CD14-positive monocyte (primary cell): ENCODE data around the gene MUC5AC. TPM values are rescaled to one million over a fixed set of nuclear protein-coding genes. Genes with fewer than 3 reads are reported as not detected.

ENCODE experiments used
- DNase-seq, 3 donors: peaks; one replicate each; pipeline ENCODE4 v3.0.0-alpha.2; 2011 to 2022
- H2AFZ ChIP-seq: 2 replicates; pipeline ENCODE4 v1.6.0; 2012; ENCODE audit warnings: mild to moderate bottlenecking, low read depth, low read length, inconsistent platforms; ENCODE audit not compliant: insufficient read depth, poor library complexity, severe bottlenecking
- H3K27ac ChIP-seq, 2 donors: 1 replicate in 1 of 2; 2 replicates in 1 of 2; pipeline ENCODE4 v1.5.1; 2012 to 2013; ENCODE audit warnings: low read length in 2 of 2, control low read depth in 1 of 2, inconsistent platforms in 1 of 2, low read depth in 1 of 2, mild to moderate bottlenecking in 1 of 2
- H3K27me3 ChIP-seq, 2 donors: one replicate each; pipeline versions ENCODE4 v1.6.0 to v1.6.1; 2011 to 2013; ENCODE audit warnings: low read length in 2 of 2; ENCODE audit not compliant: control insufficient read depth in 2 of 2, insufficient read depth in 2 of 2
- H3K36me3 ChIP-seq, 2 donors: replicated peaks in 1 of 2; 1 replicate in 1 of 2; 2 replicates in 1 of 2; pipeline versions ENCODE4 v1.5.1 to v1.6.1; 2012 to 2013; ENCODE audit warnings: low read length in 2 of 2, control low read depth in 1 of 2, inconsistent platforms in 1 of 2, mild to moderate bottlenecking in 1 of 2; ENCODE audit not compliant: insufficient read depth in 2 of 2, control insufficient read depth in 1 of 2
- H3K4me1 ChIP-seq, 2 donors: 1 replicate in 1 of 2; 2 replicates in 1 of 2; pipeline versions ENCODE4 v1.5.1 to v1.6.1; 2012 to 2013; ENCODE audit warnings: low read length in 2 of 2, control low read depth in 1 of 2, inconsistent platforms in 1 of 2, mild to moderate bottlenecking in 1 of 2, moderate library complexity in 1 of 2; ENCODE audit not compliant: insufficient read depth in 2 of 2, control insufficient read depth in 1 of 2
- H3K4me2 ChIP-seq: replicated peaks from 2 replicates; pipeline ENCODE3; 2012; ENCODE audit warnings: low read length, moderate library complexity, mild to moderate bottlenecking; ENCODE audit not compliant: poor library complexity, severe bottlenecking; ENCODE audit errors: extremely low read depth
- H3K4me3 ChIP-seq, 3 experiments: fragments of 200-600 bp in 1 of 3; sonication (generic) in 1 of 3; replicated peaks in 1 of 3; 1 replicate in 2 of 3; 2 replicates in 1 of 3; pipeline ENCODE4 v1.5.1; 2011 to 2013; ENCODE audit warnings: low read length in 3 of 3, mild to moderate bottlenecking in 3 of 3, control low read depth in 2 of 3, low read depth in 2 of 3, inconsistent platforms in 1 of 3, moderate library complexity in 1 of 3
- H3K79me2 ChIP-seq: 2 replicates; pipeline ENCODE4 v1.6.0; 2012; ENCODE audit warnings: mild to moderate bottlenecking, control low read depth, inconsistent platforms, low read length, moderate library complexity; ENCODE audit not compliant: insufficient read depth
- H3K9ac ChIP-seq: 2 replicates; pipeline ENCODE4 v1.6.0; 2017; ENCODE audit warnings: low read length, mild to moderate bottlenecking; ENCODE audit not compliant: insufficient read depth, poor library complexity, severe bottlenecking
- H3K9me3 ChIP-seq, 2 donors: replicated peaks in 1 of 2; 1 replicate in 1 of 2; 2 replicates in 1 of 2; pipeline versions ENCODE4 v1.5.1 to v1.6.1; 2012 to 2013; ENCODE audit warnings: low read length in 2 of 2, control low read depth in 1 of 2; ENCODE audit not compliant: control insufficient read depth in 1 of 2, insufficient read depth in 1 of 2
- H4K20me1 ChIP-seq: 2 replicates; pipeline ENCODE4 v1.6.0; 2012; ENCODE audit warnings: mild to moderate bottlenecking, low read length, control low read depth, moderate library complexity; ENCODE audit not compliant: insufficient read depth
- H3K27ac Mint-ChIP-seq, 7 donors: one replicate each; pipeline ENCODE4 v1.8.0; 2020; ENCODE audit warnings: mild to moderate bottlenecking in 7 of 7, mixed read lengths in 7 of 7, moderate library complexity in 6 of 7, inconsistent platforms in 2 of 7
- H3K27me3 Mint-ChIP-seq, 3 donors: one replicate each; pipeline ENCODE4 v1.8.0; 2021 to 2022; ENCODE audit warnings: low read depth in 3 of 3, mild to moderate bottlenecking in 3 of 3, mixed read lengths in 3 of 3, moderate library complexity in 3 of 3, inconsistent platforms in 1 of 3
- H3K36me3 Mint-ChIP-seq, 2 donors: one replicate each; pipeline ENCODE4 v1.8.0; 2020; ENCODE audit warnings: mixed read lengths in 2 of 2, inconsistent platforms in 1 of 2, mild to moderate bottlenecking in 1 of 2
- H3K4me1 Mint-ChIP-seq: one replicate; pipeline ENCODE4 v1.8.0; 2020; ENCODE audit warnings: mild to moderate bottlenecking, mixed read lengths
- H3K4me3 Mint-ChIP-seq, 2 donors: one replicate each; pipeline ENCODE4 v1.8.0; 2020; ENCODE audit warnings: mild to moderate bottlenecking in 2 of 2, mixed read lengths in 2 of 2, moderate library complexity in 1 of 2
- H3K9me3 Mint-ChIP-seq, 7 donors: one replicate each; pipeline ENCODE4 v1.8.0; 2020 to 2022; ENCODE audit warnings: mixed read lengths in 7 of 7, mild to moderate bottlenecking in 6 of 7, moderate library complexity in 6 of 7, inconsistent platforms in 2 of 7
- CTCF ChIP-seq: fragments of 200-600 bp; IDR thresholded peaks from one replicate; pipeline ENCODE4 v1.8.0; 2022; ENCODE audit warnings: antibody characterized with exemption, mild to moderate bottlenecking
- WGBS: methylation state at CpG from one replicate; pipeline ENCODE4 v1.1.5; 2013; ENCODE audit warnings: missing lambda C conversion rate; ENCODE audit not compliant: insufficient coverage; 5-methylcytosine and 5-hydroxymethylcytosine counted together
- intact Hi-C, 2 donors: fragments of 100-400 bp; cut with micrococcal nuclease; formaldehyde crosslinking; loops; one replicate each; pipeline versions ENCODE4 v1.15.0 to v1.15.1; 2023
- polyA plus RNA-seq, 3 donors: library from polyadenylated mRNA; depleted of rRNA in 1 of 3; unstranded in 2 of 3; stranded (reverse) in 1 of 3; fragments of 300-500 nt in 2 of 3; fragments of >200 nt in 1 of 3; fragmentation: Illumina TruSeq in 2 of 3; gene quantifications; 1 replicate in 2 of 3; 2 replicates in 1 of 3; pipeline ENCODE4 v1.2.3, GENCODE V29; 2012 to 2021

MUC5AC gene
- polyA plus RNA-seq, 3 donors, result not detected

GRCh38 chr11:1205987-1206331 lies 48.2 kb downstream of the MUC5AC start:
- Histone ChIP-seq H2AFZ (no peak overlapping the region), H3K9ac (no peak overlapping the region), H4K20me1 (no peaks in the 10 kb centered on the region), H3K27me3 (no peaks in the 10 kb centered on the region), H3K4me3 (no peak overlapping the region), H3K9me3 (peaks cover under 1 to 22% of the 10 kb centered on the region in 2 donors), H3K4me2 (no peak overlapping the region), H3K27ac (no peak overlapping the region), H3K36me3 (no peaks in the 10 kb centered on the region), H3K79me2 (no peaks in the 10 kb centered on the region), H3K4me1 (no peaks in the 10 kb centered on the region)
- no peak for TF ChIP-seq CTCF
- no peaks in the 10 kb centered on the region for H3K36me3 Mint-ChIP-seq
- H3K27ac Mint-ChIP-seq, result no peak overlapping the region
- no peak for DNase-seq
- no peaks in the 10 kb centered on the region for H3K4me1 Mint-ChIP-seq
- peaks cover 0 to 8% (median 4%) of the 10 kb centered on the region in 3 donors for H3K27me3 Mint-ChIP-seq
- intact Hi-C loops, result no loop called here
- 89% methylated on average over 8 of the region's 8 CpGs for WGBS
- H3K9me3 Mint-ChIP-seq, result peaks cover 5 to 14% (median 10%) of the 10 kb centered on the region in 7 donors
- no peak overlapping the region for H3K4me3 Mint-ChIP-seq

DNA sequence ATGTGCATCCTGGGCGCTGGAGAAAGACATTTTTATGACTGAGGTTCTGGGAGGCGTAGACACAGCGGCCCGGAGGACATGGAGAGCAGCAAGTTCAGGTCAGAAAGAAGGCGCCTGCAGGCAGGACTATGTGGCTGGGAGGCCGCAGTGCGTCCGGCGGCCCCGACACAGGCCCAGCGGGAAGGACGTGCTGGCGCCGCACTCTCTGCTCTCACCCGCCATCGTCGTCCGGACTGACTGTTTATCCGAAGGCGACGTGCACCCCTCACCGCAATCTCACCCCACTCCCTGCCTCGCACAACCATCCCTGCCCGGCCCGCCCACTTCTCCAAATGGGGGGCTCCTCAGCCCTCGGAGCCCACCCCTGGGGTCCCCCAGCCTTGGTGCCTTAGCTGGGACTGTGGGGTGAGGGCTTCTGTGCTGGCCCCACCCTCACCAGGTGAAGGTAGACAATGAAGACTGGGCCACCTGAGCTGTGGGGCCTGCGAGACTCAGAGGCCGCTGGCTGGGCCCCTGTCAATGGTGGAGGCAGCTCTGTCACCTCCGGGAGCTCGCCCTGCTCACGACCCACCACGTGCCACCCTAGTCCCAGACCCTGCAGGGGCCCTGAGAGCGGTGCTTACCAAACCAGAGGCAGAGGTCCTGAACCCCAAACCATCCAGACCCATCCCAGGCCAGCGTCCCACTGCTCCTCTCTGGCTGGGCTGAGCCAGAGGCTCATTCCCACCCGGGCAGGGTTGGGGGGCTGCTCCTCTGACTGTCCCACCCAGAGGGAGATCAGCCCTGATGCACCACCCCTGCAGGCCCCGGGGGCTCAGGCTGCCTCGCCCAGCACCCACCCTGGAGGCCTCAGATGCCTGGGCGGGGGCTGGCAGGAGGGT lies 48.9 kb downstream of the MUC5AC start:
- H3K4me3 ChIP-seq, result no peak overlapping the region
- 93% methylated on average over 29 of the region's 38 CpGs for WGBS
- no peak overlapping the region for H3K27ac Mint-ChIP-seq
- H3K9me3 Mint-ChIP-seq, result peaks cover 8 to 19% (median 17%) of the 10 kb centered on the region in 7 donors
- intact Hi-C loops, result no loop called here
- no peak for DNase-seq
- no peaks in the 10 kb centered on the region for H3K36me3 Mint-ChIP-seq
- H3K4me3 Mint-ChIP-seq, result no peak overlapping the region
- H3K27me3 ChIP-seq, result no peaks in the 10 kb centered on the region
- H3K36me3 ChIP-seq, result no peaks in the 10 kb centered on the region
- H2AFZ ChIP-seq, result no peak overlapping the region
- no peak overlapping the region for H3K27ac ChIP-seq
- peaks cover 7 to 22% of the 10 kb centered on the region in 2 donors for H3K9me3 ChIP-seq
- H3K79me2 ChIP-seq, result no peaks in the 10 kb centered on the region
- peaks cover 0 to 9% (median 8%) of the 10 kb centered on the region in 3 donors for H3K27me3 Mint-ChIP-seq
- no peaks in the 10 kb centered on the region for H4K20me1 ChIP-seq
- H3K4me1 Mint-ChIP-seq, result no peaks in the 10 kb centered on the region
- H3K4me1 ChIP-seq, result no peaks in the 10 kb centered on the region
- no peak for TF ChIP-seq CTCF
- no peak overlapping the region for H3K4me2 ChIP-seq
- no peak overlapping the region for H3K9ac ChIP-seq
